Naive thymus-derived CD8-positive, alpha-beta T cell (primary cell): ENCODE results near the gene ASB14. TPM values are rescaled to one million over a fixed set of nuclear protein-coding genes. Genes with fewer than 3 reads are reported as not detected.

Experiments
- polyA plus RNA-seq, 3 donors: library from polyadenylated mRNA; unstranded; fragments of 300-500 nt; fragmentation: Illumina TruSeq; gene quantifications; one replicate each; pipeline ENCODE4 v1.2.3, GENCODE V29; 2021
- total RNA-seq, 8 experiments: library from RNA in 2 of 8; stranded (reverse) in 2 of 8; gene quantifications; one replicate each; pipeline ENCODE4 v1.2.3 and lab custom pipeline; 2021 to 2026

The ASB14 gene
- total and polyA plus RNA-seq, 5 experiments from 2014 or later: 0.08 to 0.90 (median 0.10) TPM; not detected in 2

Other genes with a start within 250 kb of the ASB14 start
- gene SPATA12, start 232.0 kb downstream of the ASB14 start, total RNA-seq: not detected
- not detected for gene SPATA12, start 232.0 kb downstream of the ASB14 start, polyA plus RNA-seq
- gene IL17RD, start 127.3 kb downstream of the ASB14 start, total RNA-seq: not detected
- gene IL17RD, start 127.3 kb downstream of the ASB14 start, polyA plus RNA-seq: not detected
- under 1 TPM in 1 of 2 experiments, not detected in 1; 0.39 TPM for gene HESX1, start 92.7 kb downstream of the ASB14 start, total RNA-seq
- under 1 TPM in 2 of 3 donors, not detected in 1; 0.27 to 0.87 TPM for gene HESX1, start 92.7 kb downstream of the ASB14 start, polyA plus RNA-seq
- gene APPL1, start 65.0 kb downstream of the ASB14 start, total RNA-seq: 10 to 100 TPM; 34.7 to 36.2 TPM
- gene APPL1, start 65.0 kb downstream of the ASB14 start, polyA plus RNA-seq: 10 to 100 TPM; 42.3 to 49.3 (median 46.1) TPM